ENCODE measurements around the gene ULK3. TPM values are rescaled to one million over a fixed set of nuclear protein-coding genes. Genes with fewer than 3 reads are reported as not detected.

The ULK3 gene
- total RNA-seq, 1 experiment from 2014 or later, result 15.1 TPM

Other genes starting within 250 kb of the ULK3 start
- gene CLK3, start 227.3 kb downstream of the ULK3 start, total RNA-seq (2014; rRNA removed; shearing (Covaris generic)), result 55.5 and 65.5 TPM in 2 replicates
- 7.4 and 10.6 TPM in 2 replicates for gene EDC3, start 147.1 kb downstream of the ULK3 start, total RNA-seq (2014; rRNA removed; shearing (Covaris generic))
- 1.3 and 1.4 TPM in 2 replicates for gene CYP1A1, start 117.6 kb downstream of the ULK3 start, total RNA-seq (2014; rRNA removed; shearing (Covaris generic))
- not detected in 2 replicates for gene CYP1A2, start 94.3 kb downstream of the ULK3 start, total RNA-seq (2014; rRNA removed; shearing (Covaris generic))
- gene CSK, start 61.1 kb downstream of the ULK3 start, total RNA-seq (2014; rRNA removed; shearing (Covaris generic)), result 21.4 and 24.6 TPM in 2 replicates
- not detected in 2 replicates for gene LMAN1L, start 30.3 kb downstream of the ULK3 start, total RNA-seq (2014; rRNA removed; shearing (Covaris generic))
- not detected in 2 replicates for gene CPLX3, start 16.5 kb downstream of the ULK3 start, total RNA-seq (2014; rRNA removed; shearing (Covaris generic))
- 27.8 and 31.4 TPM in 2 replicates for gene SCAMP2, start 30.2 kb upstream of the ULK3 start, total RNA-seq (2014; rRNA removed; shearing (Covaris generic))
- 142 and 162 TPM in 2 replicates for gene MPI, start 46.9 kb upstream of the ULK3 start, total RNA-seq (2014; rRNA removed; shearing (Covaris generic))
- gene FAM219B, start 63.7 kb upstream of the ULK3 start, total RNA-seq (2014; rRNA removed; shearing (Covaris generic)), result 38.9 and 41.2 TPM in 2 replicates
- gene COX5A, start 94.9 kb upstream of the ULK3 start, total RNA-seq (2014; rRNA removed; shearing (Covaris generic)), result 133 and 184 TPM in 2 replicates
- 9.7 and 14.9 TPM in 2 replicates for gene RPP25, start 113.6 kb upstream of the ULK3 start, total RNA-seq (2014; rRNA removed; shearing (Covaris generic))
- gene SCAMP5, start 152.4 kb upstream of the ULK3 start, total RNA-seq (2014; rRNA removed; shearing (Covaris generic)), result 4.0 and 4.4 TPM in 2 replicates
- gene PPCDC, start 180.4 kb upstream of the ULK3 start, total RNA-seq (2014; rRNA removed; shearing (Covaris generic)), result 17.9 and 32.4 TPM in 2 replicates

Measured in RPMI7951 (cell line).